ENCODE measurements around the gene S1PR2.

GRCh38 chr19:10223488-10224213 is 7.5 kb downstream of the S1PR2 start:
- no peak for TF ChIP-seq CTCF (IDR thresholded peaks at IDR 0.05)
- TF ChIP-seq POLR2A (IDR thresholded peaks at IDR 0.05) = no peak

Measured in ovary (tissue), 3 donors.